Measurements from ENCODE around the gene NEFH.

DNA sequence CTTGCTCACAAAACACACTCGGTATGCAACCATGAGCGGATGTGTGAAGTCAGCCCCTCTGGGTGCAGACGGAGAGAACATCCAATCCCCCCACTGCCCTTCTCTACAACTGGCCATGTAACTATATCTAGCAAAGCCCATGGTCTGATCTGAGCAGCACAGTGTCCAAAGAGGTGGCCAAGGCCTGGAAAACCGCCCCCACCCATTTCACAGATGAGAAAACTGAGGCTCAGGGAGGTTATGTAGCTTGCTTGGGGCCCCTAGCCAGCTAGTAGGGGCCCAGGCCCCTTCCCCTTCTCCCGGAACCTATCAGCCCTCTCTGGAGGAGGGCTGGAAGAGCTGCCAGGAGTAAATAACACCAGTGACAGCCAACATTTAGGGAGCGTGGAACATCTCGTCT, 15.4 kb upstream of the NEFH start:
- no peak for TF ChIP-seq SUZ12 (IDR thresholded peaks at IDR 0.05; ENCODE audit: extremely low read depth, insufficient read depth, insufficient read length)
- no peak for TF ChIP-seq ZNF274 (IDR thresholded peaks at IDR 0.05; ENCODE audit: low read depth, low read length)
